Measurements from ENCODE around the gene GGT5. TPM values are rescaled to one million over a fixed set of nuclear protein-coding genes. Genes with fewer than 3 reads are reported as not detected.
"Not testable (repeated sequence)": the region's sequence is repeated elsewhere in the genome, so short reads cannot be mapped to it uniquely, and the experiment has no call there.

The GGT5 gene
- total RNA-seq, 1 donor from 2014 or later: 10.7 TPM

DNA sequence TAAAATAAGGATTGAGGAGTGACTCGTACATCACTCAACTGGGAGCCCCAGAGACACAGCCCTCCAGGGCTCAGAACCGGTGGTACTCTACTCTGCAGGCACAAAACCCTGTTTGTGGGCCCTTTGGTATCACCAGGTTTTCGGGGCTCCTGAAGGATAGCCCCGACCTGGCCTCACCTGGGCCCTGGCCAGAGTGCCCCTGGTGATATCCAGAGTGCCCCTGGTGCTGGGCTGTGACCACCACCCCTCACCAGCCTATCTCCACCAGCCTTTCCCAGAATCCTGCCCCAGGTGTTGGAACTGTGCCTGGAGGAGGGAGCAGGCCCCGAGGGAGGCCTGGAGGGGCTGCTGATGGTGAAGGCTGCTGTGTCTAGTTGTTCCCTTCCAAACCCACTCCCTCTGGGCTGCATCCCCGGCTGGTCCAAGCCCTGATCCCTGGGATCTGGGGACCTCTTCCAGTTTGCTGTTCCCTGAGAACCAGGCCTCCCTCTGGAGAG lies 2.2 kb upstream of the GGT5 start:
- DNase-seq: no peak
- peaks cover 15% of the 10 kb centered on the region for H3K9me3 Mint-ChIP-seq (ENCODE audit: unreplicated experiment)
- TF ChIP-seq CTCF (IDR thresholded peaks at IDR 0.05; ENCODE audit: partially characterized antibody, unreplicated experiment): no peak
- peaks cover 5% of the 10 kb centered on the region for H3K36me3 Mint-ChIP-seq (ENCODE audit: unreplicated experiment)
- peak overlapping the region; percentile 52 for H3K27ac Mint-ChIP-seq (ENCODE audit: unreplicated experiment)
- peaks cover 13% of the 10 kb centered on the region for H3K4me1 Mint-ChIP-seq (ENCODE audit: low read depth, unreplicated experiment)
- peaks cover 22% of the 10 kb centered on the region for H3K27me3 Mint-ChIP-seq (ENCODE audit: unreplicated experiment)
- no peak overlapping the region for H3K4me3 Mint-ChIP-seq (ENCODE audit: unreplicated experiment)

DNA sequence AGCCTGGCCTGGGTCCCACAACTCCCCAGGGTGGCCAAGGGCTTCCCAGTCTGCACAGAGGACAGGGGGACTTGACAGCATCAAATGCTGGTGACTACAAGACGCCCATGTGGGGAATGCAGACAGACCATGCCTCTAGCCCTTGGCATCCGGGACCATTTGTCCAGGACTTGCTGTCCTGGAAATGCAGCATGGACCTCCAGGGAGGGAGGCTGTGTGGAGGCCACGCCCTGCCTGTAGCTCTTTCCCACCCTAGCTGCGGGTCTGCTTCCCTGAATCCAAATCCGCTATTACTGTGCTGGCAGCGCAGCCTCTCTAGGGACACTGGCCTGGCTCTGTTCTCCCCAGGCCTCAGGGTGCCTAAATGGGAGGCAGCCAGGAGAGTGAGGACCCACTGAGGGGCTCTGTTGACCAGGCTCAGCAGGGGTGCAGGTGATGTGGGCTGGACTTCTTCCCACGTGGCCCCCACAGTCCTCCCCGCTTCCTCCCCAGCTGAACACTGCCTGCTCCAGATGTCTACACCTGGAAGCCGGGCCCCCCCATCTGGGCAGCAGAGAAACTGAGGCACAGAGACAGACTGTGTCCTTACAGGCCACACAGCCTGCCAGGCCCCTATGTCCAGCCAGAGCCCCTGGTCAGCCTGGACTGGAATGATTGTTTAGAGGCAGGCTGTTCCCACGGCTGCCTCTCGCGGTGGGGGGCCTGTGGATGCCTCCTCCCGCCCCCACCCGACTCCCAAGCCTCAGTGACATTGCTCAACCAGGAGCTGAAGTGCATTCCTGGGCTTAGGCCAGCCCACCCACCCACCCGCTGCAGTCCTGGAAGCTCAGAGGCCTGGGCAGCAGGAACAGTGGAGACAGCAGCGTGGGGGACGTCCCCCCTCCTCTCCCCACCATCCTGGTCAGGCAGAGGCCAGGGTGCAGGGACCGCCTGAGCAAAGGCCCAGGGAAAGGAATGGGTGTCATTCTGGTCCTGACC lies 991 bp upstream of the GGT5 start:
- peaks cover 22% of the 10 kb centered on the region for H3K27me3 Mint-ChIP-seq (ENCODE audit: unreplicated experiment)
- H3K4me3 Mint-ChIP-seq (ENCODE audit: unreplicated experiment): peak overlapping the region; percentile 38

GRCh38 chr22:24244144-24244787 lies 616 bp downstream of the GGT5 start:
- H3K4me1 Mint-ChIP-seq (ENCODE audit: low read depth, unreplicated experiment): peaks cover 13% of the 10 kb centered on the region
- H3K27ac Mint-ChIP-seq (ENCODE audit: unreplicated experiment): peak overlapping the region; percentile 100
- no peak for TF ChIP-seq CTCF (IDR thresholded peaks at IDR 0.05; ENCODE audit: partially characterized antibody, unreplicated experiment)
- peak; percentile 60 for DNase-seq
- H3K27me3 Mint-ChIP-seq (ENCODE audit: unreplicated experiment): peaks cover 22% of the 10 kb centered on the region
- peaks cover 15% of the 10 kb centered on the region for H3K9me3 Mint-ChIP-seq (ENCODE audit: unreplicated experiment)
- peaks cover 5% of the 10 kb centered on the region for H3K36me3 Mint-ChIP-seq (ENCODE audit: unreplicated experiment)
- H3K4me3 Mint-ChIP-seq (ENCODE audit: unreplicated experiment): peak overlapping the region; percentile 81

More for the DNA sequence above, 991 bp upstream of the GGT5 start:
- peak; percentile 60 for DNase-seq
- Mint-ChIP-seq H3K27ac (ENCODE audit: unreplicated experiment) (peak overlapping the region; percentile 100), H3K4me1 (ENCODE audit: low read depth, unreplicated experiment) (peaks cover 13% of the 10 kb centered on the region), H3K9me3 (ENCODE audit: unreplicated experiment) (peaks cover 15% of the 10 kb centered on the region)
- not testable (repeated sequence) for H3K36me3 Mint-ChIP-seq (ENCODE audit: unreplicated experiment)

DNA sequence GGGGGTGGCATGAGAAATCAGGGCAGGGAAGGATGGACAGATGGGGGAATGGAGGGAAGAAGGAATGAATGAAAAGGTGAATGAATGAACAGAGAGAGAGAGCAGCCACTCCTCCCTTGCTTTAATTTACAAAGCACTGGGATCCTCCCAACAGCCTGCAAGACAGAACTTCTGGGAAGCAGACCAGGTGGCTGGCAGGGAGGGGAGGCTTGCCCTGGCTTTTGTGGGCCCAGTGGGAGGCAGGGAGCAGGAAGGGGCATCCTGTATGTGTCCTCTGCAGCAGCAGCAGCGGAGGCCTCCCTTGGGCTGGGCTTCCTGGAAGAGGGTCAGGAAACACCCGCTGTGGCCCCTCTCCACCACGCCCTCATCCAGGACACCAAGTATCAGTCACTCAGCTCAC lies 1.5 kb downstream of the GGT5 start:
- peak overlapping the region; percentile 100 for H3K27ac Mint-ChIP-seq (ENCODE audit: unreplicated experiment)
- H3K27me3 Mint-ChIP-seq (ENCODE audit: unreplicated experiment): peaks cover 22% of the 10 kb centered on the region

GRCh38 chr22:24240985-24241692 lies 3.7 kb downstream of the GGT5 start:
- H3K4me3 Mint-ChIP-seq (ENCODE audit: unreplicated experiment); DNase-seq; H3K27ac Mint-ChIP-seq (ENCODE audit: unreplicated experiment); H3K36me3 Mint-ChIP-seq (ENCODE audit: unreplicated experiment): not testable (repeated sequence)
- peaks cover 14% of the 10 kb centered on the region for H3K9me3 Mint-ChIP-seq (ENCODE audit: unreplicated experiment)
- peaks cover 10% of the 10 kb centered on the region for H3K4me1 Mint-ChIP-seq (ENCODE audit: low read depth, unreplicated experiment)
- H3K27me3 Mint-ChIP-seq (ENCODE audit: unreplicated experiment): peaks cover 21% of the 10 kb centered on the region

More for the DNA sequence above, 1.5 kb downstream of the GGT5 start:
- Mint-ChIP-seq H3K9me3 (ENCODE audit: unreplicated experiment) (peaks cover 15% of the 10 kb centered on the region), H3K4me1 (ENCODE audit: low read depth, unreplicated experiment) (peaks cover 13% of the 10 kb centered on the region), H3K4me3 (ENCODE audit: unreplicated experiment) (peak overlapping the region; percentile 69)
- H3K36me3 Mint-ChIP-seq (ENCODE audit: unreplicated experiment): not testable (repeated sequence)
- DNase-seq: peak; percentile 32

- Mint-ChIP-seq H3K4me3 (ENCODE audit: unreplicated experiment) (no peak overlapping the region), H3K4me1 (ENCODE audit: low read depth, unreplicated experiment) (peaks cover 10% of the 10 kb centered on the region), H3K36me3 (ENCODE audit: unreplicated experiment) (peaks cover 5% of the 10 kb centered on the region), H3K9me3 (ENCODE audit: unreplicated experiment) (peaks cover 14% of the 10 kb centered on the region), H3K27ac (ENCODE audit: unreplicated experiment) (no peak overlapping the region), H3K27me3 (ENCODE audit: unreplicated experiment) (peaks cover 19% of the 10 kb centered on the region)
- no peak for TF ChIP-seq CTCF (IDR thresholded peaks at IDR 0.05; ENCODE audit: partially characterized antibody, unreplicated experiment)
- no peak for DNase-seq
Measured at GRCh38 chr22:24240381-24240780, 4.5 kb downstream of the GGT5 start.

GRCh38 chr22:24238101-24238694 lies 6.7 kb downstream of the GGT5 start:
- not testable (repeated sequence) for DNase-seq; H3K9me3 Mint-ChIP-seq (ENCODE audit: unreplicated experiment); H3K27me3 Mint-ChIP-seq (ENCODE audit: unreplicated experiment); H3K4me1 Mint-ChIP-seq (ENCODE audit: low read depth, unreplicated experiment); H3K4me3 Mint-ChIP-seq (ENCODE audit: unreplicated experiment); H3K27ac Mint-ChIP-seq (ENCODE audit: unreplicated experiment); H3K36me3 Mint-ChIP-seq (ENCODE audit: unreplicated experiment)

All from glutamatergic neuron (in vitro differentiated cells).